ENCODE results near the gene KLF11.

Gene KLF11

DNA sequence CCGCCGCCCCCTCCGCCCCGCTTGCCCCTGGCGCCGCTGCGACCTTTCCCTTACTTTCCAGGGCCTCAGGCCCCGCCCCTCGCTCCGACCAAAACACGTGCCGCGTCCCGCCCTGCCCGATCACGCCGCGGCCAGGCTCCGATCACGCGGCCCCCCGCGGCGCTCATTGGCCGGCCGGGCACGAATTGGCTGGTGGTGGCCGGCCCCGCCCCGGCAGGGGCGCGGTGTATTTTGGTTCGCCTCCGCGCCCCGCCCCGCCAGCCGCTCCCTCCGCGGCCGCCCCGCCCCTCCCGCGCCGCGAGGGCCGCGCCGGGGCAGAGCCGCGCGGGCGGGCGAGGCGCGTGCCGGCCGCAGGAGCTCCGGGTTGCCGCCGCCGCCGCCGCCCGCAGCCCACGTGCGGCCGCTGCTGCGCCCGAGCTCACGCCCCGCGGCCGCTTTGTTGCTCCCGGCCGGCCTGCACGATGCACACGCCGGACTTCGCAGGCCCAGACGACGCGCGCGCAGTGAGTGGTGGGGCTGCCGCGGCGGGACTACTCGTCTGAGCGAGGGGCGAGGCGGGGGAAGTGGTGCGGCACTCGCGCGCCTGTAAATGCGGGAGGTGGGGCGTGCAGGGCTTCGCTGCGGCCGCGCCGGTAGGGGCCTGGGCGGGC, at the start of gene KLF11:
TSS of gene KLF11 (plus strand) at position 295 of the 650 bp plus-strand sequence. CDS start at position 462, 167 bp downstream.
- DNase-seq (ENCODE audit: low spot score) = peak; percentile 93

DNA sequence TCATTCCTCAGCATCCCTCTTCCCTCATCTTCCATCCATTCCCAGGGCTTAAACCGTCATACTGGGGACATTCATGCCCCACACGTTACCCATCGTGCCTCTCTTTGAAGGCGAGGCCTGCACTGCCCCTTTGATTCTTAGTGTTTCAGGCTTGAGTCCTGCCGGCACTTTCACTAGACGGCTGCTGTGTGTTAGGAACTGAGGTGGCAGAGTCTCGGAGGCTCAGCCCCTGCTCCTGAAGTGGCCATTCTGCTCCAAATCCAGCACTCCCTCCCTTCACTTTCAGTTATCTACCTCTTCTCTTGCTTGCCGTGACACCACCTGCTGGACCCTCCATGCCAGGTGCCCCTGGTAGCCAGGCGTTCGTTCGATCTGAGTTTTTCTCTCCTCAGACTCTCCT, 48.9 kb upstream of the KLF11 start:
- no peak for DNase-seq (ENCODE audit: low spot score)

DNA sequence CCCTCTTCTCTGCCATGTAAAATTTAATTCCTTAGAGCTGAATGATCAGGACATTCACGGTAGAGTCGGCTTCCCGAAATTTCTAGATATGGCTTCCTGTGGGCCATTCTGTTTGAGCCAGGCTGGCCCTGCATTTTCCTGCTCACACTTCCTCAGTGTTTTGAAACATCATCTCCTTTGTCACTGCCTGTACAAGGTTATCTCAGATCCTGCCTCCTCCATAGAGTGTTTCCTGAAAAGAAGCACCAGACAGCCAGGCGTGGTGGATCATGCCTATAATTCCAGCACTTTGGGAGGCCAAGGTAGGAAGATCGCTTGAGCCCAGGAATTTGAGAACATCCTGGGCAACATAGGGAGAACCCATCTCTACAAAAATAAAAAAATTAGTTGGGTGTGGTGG, 48.3 kb upstream of the KLF11 start:
- peak; percentile 14 for DNase-seq (ENCODE audit: low spot score)

DNA sequence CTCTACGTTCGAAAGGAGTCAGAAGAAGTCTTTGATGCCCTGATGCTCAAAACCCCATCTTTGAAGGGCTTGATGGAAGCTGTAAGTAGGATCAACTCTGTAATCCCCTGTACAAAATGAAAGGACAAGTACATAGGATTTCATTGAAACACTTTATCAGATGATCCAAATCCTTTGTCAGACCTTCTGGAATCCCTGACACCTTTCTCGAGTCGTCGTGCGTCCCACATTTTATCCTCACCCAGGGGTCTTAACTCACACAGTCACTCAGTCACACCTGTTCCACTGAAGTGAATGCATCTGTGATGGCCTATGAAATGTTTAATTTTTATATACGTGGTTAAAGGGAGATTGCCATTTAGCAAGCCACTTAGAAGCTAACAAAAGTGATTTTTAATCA, 47.0 kb upstream of the KLF11 start:
- peak; percentile 4 for DNase-seq (ENCODE audit: low spot score)

DNA sequence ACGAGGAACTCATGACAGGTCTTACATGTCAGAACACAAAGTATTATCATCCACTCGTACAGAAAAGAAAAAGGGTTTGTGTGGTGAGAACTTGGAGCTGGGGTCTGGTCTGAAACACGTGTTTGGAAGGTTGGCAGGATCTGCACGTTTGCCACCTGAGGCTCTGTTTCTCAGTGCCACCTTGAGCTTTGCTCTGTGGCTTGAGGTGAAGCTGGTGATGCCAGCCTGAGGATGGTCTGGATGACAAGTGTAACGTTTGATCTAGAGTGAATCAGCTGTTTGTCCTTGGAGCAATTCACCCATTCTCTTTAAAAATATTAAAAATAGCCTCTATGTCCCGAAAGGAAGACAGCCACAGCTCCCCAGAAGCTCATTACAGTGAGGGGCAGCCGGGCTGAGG, 45.4 kb upstream of the KLF11 start:
- peak; percentile 29 for DNase-seq (ENCODE audit: low spot score)

DNA sequence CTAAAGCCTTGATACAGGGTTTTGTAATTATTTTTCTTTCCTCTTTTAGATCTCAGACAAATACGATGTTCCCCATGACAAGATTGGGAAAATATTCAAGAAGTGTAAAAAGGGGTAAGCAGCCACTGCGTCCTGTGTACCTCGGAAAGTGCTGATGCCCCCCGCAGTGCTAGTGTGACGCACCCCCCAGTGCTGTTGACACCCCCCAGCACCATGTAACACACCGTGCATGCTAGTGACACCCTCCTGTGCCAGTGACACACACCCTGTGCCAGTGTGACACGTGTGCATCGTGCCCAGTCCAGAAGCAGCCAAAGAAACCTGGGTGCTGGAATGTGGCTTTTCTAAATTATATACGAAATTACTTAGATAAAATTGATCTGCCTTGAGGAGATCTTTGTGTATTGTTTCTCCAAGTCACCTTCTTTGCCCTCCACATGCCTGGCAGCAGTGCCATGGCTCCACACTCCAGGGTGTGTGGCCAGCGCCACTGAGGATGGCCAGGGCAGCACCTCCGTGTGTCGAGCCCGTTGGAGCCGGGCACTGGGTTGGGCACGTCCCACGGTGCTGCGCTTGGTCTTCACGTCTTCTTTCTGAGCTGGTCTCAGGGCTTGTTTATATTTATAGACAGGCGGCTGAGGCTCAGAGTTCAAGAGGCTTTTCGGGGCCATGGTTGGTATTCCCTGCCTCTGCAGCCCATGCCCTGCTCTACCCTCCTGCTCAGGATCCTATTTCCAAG, 44.3 kb upstream of the KLF11 start:
- peak; percentile 27 for DNase-seq (ENCODE audit: low spot score)

DNA sequence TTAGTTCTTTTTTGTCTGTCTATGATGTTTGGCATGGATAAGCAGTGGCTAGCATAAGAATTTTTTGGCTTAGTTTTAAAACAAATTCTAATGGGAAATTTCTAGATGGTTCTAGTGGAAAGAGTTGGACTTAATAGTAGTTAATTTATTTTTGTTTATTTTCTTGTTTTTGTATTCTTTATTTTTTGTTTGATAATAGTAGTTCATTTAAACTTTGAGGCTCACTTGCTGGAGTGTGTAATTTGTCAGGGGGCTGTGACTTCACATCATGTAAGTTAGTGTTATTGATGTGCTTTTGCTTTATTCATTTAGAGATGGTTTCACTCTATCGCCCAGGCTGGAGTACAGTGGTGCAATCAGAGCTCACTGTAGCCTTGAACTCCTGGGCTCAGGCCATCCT, 43.7 kb upstream of the KLF11 start:
- peak; percentile 1 for DNase-seq (ENCODE audit: low spot score)

DNA sequence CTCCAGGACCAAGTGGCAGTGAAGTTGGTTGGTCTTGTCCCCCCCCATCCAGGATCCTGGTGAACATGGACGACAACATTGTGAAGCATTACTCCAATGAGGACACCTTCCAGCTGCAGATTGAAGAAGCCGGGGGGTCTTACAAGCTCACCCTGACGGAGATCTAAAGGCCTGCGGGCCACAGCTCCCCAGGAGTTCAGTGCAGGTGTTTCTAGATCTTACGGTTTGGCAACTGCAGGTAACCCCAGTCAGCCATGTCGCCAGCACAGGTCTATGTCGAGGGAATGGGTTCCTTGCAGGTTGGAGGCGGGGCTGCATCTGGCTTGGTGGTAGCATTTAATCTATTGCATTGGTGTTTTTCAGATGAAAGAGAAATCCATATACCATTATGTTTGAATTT, 42.8 kb upstream of the KLF11 start:
- DNase-seq (ENCODE audit: low spot score) = peak; percentile 34

DNA sequence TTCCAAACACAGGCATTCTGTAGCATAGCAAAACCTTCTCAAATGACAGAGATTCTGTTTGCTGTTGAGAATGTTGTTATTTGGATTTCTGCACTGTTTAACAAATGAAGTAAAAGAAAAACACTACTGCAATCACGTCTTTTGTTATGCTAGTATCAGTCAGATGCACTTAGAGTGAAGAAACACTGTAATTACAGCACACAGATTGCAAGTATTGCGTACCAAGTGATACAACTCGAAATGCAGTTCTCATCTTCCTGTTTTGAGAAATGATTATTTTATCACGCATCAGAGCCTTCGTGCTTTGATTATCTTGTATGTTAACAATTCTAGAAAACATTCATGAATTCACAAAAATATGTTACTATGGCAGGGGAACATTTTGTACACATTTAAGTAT, 41.8 kb upstream of the KLF11 start:
- no peak for DNase-seq (ENCODE audit: low spot score)

DNA sequence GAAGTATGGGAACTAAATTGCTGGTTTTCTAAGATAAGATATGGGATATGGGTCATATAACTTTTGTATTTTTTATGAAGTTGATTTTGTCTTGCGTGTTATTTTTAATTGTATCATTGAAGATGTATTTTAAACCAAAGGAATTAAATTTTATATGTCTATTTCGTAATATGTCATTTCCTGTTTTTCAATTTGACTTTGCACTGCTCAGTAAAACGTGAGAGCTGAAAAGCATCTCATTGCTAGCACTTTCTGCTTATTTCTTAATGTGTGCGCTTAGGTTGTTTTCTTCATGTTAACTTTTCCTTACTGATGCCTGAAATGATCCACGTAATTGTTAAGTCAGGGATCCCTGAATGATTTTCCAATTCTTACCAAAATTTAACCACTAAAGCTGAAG, 41.2 kb upstream of the KLF11 start:
- DNase-seq (ENCODE audit: low spot score) = no peak

DNA sequence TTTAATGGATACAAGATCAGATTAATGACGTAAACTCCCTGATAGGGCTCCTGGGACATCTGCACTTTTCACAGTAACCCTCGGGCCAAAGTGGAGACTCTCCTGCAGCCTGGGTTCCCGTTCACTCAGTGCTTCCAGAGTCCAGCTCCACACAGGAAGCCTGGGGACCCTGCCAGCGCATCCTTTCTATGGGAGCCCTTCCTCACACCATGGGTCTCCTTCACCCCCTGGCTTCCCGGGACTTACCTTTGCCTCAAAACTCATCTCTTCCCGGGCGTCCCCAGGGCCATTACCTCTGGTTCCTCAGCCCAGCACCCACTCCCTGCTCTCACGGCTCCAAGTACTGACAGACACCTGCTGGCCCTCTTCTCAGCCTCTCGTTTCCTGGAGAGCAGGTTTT, 40.7 kb upstream of the KLF11 start:
- no peak for DNase-seq (ENCODE audit: low spot score)

DNA sequence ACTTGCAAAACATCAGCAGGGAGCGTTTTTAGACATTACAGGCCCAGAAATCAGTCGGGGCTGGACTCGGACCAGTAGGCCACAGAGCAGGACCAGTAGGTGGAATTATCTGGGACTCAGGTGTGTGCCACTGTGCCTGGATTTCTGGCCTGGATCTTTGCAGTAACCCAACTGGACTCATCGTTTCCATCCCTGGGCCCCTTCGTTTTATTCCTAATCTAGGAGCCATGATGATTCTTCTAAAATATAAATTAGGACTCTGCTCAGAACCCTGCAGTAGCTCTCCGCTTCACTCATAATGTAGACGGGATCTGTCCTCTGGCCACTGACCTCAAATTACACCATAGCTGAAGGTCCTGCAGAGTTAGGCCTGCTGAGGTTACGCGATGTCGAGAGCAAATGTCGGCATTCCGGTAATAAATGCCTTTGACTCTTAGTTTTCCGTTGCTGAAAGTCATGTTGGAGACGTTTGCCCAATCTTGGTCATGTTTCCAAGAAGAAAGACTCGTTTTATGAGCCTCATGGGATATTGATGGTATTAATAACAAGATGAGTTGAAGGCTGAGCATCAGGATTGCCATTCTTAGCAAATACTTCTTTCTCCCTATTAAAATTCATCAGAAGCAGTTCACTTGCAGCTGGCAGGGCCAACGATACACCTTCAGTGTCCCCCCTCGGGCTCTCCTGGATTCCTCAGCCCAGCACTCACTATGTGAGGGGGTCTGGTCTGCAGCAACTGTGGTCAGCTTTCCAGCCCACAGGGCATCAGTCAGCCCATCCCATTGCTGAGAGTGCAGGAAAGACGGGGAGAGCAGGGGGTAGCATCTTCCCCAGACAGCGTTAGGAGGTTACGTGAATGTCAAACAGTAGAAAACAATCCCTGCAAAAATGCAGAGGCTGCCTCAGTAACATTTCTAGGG, 39.9 kb upstream of the KLF11 start:
- DNase-seq (ENCODE audit: low spot score) = no peak

DNA sequence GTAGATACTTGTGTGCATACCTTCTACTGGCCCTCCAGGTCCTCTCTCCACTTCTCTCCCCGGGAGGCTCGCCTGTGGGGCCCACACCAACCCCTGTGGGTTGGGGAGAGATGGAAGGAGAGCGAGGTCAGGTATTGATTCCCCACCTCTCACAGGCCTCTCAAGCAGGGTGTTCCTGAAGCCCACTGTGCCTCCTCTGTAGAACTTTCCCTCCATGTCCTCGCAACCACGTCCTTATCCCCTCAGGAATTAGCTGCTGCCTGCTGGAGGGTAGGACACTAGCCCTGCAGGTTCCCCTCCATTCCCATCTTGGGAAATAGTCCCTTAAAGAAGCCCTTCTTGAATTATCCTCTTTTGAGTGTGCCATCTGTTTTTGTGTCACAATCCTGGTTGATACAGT, 38.9 kb upstream of the KLF11 start:
- DNase-seq (ENCODE audit: low spot score) = no peak

DNA sequence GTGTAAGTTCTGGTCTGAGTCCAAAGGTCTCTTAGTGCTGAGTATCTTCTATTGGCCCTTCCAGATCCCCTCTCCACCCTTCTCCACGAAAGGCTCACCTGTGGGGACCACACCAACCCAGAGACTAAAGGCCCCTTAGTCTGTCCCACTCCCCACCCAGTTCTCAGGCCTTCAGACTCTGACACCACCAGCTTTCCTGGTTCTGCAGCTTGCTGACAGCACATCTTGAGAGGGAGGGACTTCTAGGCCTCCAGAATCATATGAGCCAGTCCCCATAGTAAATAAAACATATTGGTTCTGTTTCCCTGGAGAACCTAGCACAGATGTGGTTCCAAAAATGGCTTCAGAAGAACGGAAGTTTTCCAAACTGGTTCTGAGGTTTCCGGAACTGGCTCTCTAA, 38.5 kb upstream of the KLF11 start:
- DNase-seq (ENCODE audit: low spot score) = no peak

DNA sequence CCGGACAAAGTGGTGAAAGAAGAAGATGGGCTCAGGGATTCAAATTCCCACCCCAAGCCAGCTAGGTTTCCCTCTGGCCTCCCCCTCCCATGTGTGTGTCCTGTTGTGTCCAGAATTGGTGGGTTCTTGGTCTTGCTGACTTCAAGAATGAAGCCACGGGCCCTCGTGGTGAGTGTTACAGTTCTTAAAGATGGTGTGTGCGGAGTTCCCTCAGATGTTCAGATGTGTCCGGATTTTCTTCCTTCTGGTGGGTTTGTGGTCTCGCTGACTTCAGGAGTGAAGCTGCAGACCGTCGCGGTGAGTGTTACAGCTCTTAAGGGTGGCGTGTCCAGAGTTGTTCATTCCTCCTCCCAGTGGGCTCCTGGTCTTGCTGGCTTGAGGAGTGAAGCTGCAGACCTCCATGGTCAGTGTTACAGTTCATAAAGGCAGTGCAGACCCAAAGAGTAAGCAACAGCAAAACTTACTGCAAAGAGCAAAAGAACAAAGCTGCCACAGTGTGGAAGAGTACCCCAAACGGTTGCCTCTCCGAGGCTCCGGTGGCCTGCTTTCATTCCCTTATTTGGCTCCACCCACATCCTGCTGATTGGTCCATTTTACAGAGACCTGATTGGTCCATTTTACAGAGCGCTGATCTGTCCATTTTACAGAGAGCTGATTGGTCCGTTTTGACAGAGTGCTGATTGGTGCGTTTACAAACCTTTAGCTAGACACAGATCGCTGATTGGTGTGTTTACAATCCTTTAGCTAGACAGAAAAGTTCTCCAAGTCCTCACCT, 37.7 kb upstream of the KLF11 start:
- DNase-seq (ENCODE audit: low spot score) = no peak

DNA sequence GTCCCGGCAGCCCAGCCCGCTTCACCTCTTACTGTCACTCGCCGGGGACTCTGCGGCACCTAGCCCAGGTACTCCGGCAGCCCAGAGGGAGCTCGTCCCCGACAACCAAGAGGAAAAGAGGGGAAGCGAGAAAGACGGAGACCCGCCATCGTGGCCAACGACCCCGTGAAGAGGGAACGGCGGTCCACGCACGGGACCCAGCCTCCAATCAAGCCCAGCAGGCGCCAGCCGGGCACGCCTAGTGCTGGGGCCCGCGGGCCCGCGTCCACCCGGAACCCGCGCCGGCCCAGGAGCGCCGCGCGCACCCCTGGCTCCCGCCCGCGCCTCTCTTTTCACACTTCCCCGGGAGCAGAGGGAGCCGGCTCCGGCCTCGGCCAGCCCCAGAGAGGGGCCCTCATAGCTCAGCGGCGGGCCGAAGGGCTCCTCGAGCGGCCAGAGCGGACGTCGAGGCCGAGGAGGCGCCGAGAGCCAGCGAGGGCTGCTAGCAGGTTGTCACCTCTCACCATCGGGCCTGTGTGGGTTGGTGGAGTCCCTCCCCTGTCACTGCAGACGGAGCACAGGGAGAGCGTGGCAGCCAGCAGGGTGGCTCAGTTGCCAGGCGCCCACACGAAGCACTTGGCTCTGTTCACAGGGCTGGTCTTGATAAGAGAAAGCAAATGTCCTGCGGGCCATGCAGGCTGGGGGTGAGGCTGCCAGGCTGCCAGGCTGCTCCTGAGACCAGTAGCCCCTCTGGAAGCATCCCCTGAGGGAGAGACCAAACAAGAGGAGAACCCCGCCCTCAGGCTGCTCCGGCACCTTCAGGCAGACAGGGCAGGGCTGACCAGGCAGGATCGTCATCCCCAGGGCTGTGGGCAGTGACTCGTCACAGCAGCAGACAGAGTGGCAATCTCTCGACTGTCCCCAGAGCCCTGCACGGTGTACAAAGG, 36.9 kb upstream of the KLF11 start:
- DNase-seq (ENCODE audit: low spot score) = no peak

DNA sequence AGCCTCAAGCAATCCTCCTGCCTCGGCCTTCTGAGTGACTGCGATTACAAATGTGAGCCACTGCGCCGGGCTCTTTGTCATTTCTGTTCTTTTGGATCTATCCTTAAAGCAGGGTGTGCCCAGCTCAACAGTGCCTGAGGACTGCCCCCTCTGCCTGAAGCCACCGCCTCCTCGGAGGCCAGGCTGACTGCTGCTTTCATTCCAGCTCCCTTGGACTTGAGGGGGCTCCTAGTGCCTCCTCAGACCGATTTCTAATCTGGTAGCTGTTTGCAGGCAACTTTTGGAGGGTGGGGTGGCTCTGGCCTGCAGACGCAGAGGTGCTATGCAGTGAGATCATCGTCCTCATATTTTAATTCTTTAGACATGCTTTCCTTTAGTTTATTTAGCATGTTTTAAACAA, 35.9 kb upstream of the KLF11 start:
- no peak for DNase-seq (ENCODE audit: low spot score)

DNA sequence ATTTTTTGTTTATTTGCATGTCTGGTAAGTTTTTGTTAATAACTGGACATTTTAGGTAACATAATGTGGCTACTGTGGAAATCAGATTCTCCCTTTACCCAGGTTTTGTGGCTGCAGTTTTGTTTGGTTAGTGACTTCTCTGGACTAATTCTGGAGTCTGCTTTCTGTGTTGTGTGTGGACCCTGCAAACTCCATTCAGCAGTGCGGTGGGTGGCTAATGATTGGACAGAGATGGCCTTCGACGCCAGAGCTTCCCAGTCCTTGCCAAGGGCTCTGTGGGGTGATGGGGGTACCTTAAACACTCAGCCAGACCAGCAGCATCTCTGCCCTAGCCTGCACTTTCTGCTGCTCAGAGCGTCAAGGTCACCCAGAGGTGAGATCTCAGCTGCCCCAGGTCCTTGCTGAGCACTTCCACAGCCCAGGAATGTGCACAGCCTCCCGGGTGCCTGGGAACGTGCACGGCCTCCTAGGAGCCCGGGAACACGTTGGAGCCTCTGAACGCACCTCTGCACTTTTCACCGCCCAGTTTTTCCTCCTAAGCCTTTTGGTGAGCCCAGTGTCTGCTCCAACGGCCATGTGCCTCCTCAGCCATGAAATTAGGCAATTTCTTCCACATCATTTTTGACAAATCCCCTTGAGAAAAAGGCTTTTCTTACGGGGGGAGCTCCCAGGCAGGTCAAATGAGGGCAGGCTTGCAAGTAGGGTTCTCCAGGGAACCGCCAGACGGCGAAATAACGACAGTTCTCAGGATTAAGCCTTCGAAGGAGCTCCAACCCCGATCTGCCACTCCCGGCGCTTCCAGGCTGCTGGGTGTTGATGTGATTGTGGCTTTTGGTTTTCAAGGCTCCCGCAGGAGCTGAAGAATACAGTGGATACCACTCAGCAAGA, 35.2 kb upstream of the KLF11 start:
- no peak for DNase-seq (ENCODE audit: low spot score)

DNA sequence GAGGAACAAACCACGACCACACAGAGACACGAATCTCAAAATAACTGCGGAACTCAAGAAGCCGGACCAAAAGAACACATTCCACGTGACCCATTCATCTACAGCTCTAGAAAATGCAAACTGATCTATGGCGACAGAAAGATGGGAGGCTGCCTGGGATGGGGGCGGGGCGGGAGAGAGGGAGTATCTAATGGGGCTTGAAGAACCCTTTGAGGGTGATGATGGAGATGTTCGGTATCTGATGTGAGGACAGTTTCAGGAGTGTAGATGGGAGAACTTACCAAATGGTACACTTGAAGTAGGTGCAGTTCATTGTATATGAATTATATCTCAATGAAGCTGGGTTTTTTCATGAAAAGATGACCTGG, 34.6 kb upstream of the KLF11 start:
- DNase-seq (ENCODE audit: low spot score) = no peak

DNA sequence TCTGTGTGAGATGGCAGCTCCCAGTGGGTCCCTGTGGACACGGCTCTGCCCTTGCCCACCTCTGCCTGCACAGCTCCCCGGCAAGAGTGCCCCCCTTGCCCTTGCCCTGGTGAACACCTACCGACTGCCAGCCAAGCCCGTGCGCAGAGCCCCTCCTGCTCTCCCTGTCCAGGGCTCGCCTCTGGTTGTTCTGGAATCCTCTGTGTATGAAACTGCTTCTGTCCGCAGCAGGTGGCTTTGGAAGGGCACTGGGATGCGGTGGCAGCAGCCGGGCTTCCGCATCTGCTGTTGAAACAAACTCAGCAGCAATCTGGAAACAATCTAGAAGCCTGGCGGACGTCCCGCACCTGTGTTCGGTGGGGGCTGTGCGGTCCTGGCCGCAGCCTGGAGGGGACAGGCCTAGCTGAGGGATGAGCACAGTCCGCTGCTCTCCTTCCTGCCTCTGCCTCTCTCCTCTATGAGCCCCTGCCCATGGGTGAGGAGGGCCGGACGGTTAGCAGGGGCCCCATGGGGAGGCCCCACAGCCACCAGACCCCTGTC, 34.0 kb upstream of the KLF11 start:
- no peak for DNase-seq (ENCODE audit: low spot score)

Measured in ecto neural progenitor cell (in vitro differentiated cells).